Caco-2 (cell line): ENCODE data around the gene CADPS2. TPM values are rescaled to one million over a fixed set of nuclear protein-coding genes. Genes with fewer than 3 reads are reported as not detected.

ENCODE experiments used
- BruUV-seq: library from RNA; stranded (reverse); fragments of 400-500 nt; replicated peaks from 2 replicates; lab custom pipeline; 2021; lab: Mats Ljungman, UMichigan
- CTCF ChIA-PET: fragments of 300-600 bp; sonication (Branson Sonifier 250); formaldehyde crosslinking; loops from one replicate; lab custom pipeline; 2022; ENCODE audit warnings: antibody characterized with exemption; lab: Charles Lee
- POLR2A ChIA-PET: fragments of 300-600 bp; sonication (Branson Sonifier 250); formaldehyde crosslinking; loops from one replicate; lab custom pipeline; 2022; ENCODE audit warnings: antibody characterized with exemption; lab: Charles Lee
- DNase-seq, 2 experiments: peaks; one replicate each; pipeline versions ENCODE4 v3.0.0 to v3.0.0-alpha.2; 2020 to 2022
- H3K27me3 ChIP-seq: replicated peaks from 2 replicates; pipeline ENCODE4 v1.6.0; 2011; ENCODE audit warnings: low read length; ENCODE audit not compliant: control insufficient read depth, insufficient read depth
- H3K36me3 ChIP-seq: 2 replicates; pipeline ENCODE4 v1.5.1; 2011; ENCODE audit warnings: low read length; ENCODE audit not compliant: control insufficient read depth, insufficient read depth
- H3K4me1 ChIP-seq: fragments of 250-450 bp; sonication (Bioruptor Pico); 2 replicates; pipeline ENCODE4 v1.5.1; 2020; ENCODE audit warnings: mild to moderate bottlenecking
- H3K4me3 ChIP-seq: 2 replicates; pipeline ENCODE4 v1.5.1; 2011; ENCODE audit warnings: low read depth, mild to moderate bottlenecking, control low read depth, low read length
- H3K9me3 ChIP-seq: fragments of 250-450 bp; sonication (Bioruptor Pico); 2 replicates; pipeline ENCODE4 v1.5.1; 2020; ENCODE audit warnings: mild to moderate bottlenecking, moderate library complexity
- H3K27ac Mint-ChIP-seq: one replicate; pipeline ENCODE4 v1.8.0; 2022; ENCODE audit warnings: mixed read lengths; ENCODE audit not compliant: unreplicated experiment
- H3K27me3 Mint-ChIP-seq: one replicate; pipeline ENCODE4 v1.8.0; 2022; ENCODE audit warnings: mixed read lengths; ENCODE audit not compliant: insufficient read depth, unreplicated experiment
- H3K36me3 Mint-ChIP-seq: one replicate; pipeline ENCODE4 v1.8.0; 2022; ENCODE audit warnings: mild to moderate bottlenecking, mixed read lengths; ENCODE audit not compliant: insufficient read depth, unreplicated experiment
- H3K4me1 Mint-ChIP-seq: one replicate; pipeline ENCODE4 v1.8.0; 2022; ENCODE audit warnings: low read depth, mixed read lengths; ENCODE audit not compliant: unreplicated experiment
- H3K4me3 Mint-ChIP-seq: one replicate; pipeline ENCODE4 v1.8.0; 2022; ENCODE audit warnings: mild to moderate bottlenecking, moderate library complexity, mixed read lengths; ENCODE audit not compliant: unreplicated experiment
- H3K9me3 Mint-ChIP-seq: one replicate; pipeline ENCODE4 v1.8.0; 2022; ENCODE audit warnings: mixed read lengths; ENCODE audit not compliant: unreplicated experiment
- intact Hi-C: fragments of 100-400 bp; cut with micrococcal nuclease; formaldehyde crosslinking; loops from one replicate; pipeline ENCODE4 v1.10.0; 2022; ENCODE audit not compliant: unreplicated experiment
- total RNA-seq: library from RNA; stranded (reverse); gene quantifications from 2 replicates; pipeline ENCODE4 v1.2.3, GENCODE V29; 2022
- TF ChIP-seq, protein P1 (sequence below), 2 experiments: fragments of 200-600 bp in 1 of 2; IDR thresholded peaks; 1 replicate in 1 of 2; 2 replicates in 1 of 2; pipeline versions ENCODE4 v1.5.1 to v1.8.0; 2011 to 2022; ENCODE audit warnings: antibody characterized with exemption in 1 of 2, control low read depth in 1 of 2, inconsistent platforms in 1 of 2, low read depth in 1 of 2, low read length in 1 of 2, mild to moderate bottlenecking in 1 of 2, moderate library complexity in 1 of 2; ENCODE audit not compliant: insufficient read depth in 1 of 2, severe bottlenecking in 1 of 2, unreplicated experiment in 1 of 2

Gene CADPS2
- total RNA-seq, 1 experiment from 2014 or later, result 2.7 TPM

DNA sequence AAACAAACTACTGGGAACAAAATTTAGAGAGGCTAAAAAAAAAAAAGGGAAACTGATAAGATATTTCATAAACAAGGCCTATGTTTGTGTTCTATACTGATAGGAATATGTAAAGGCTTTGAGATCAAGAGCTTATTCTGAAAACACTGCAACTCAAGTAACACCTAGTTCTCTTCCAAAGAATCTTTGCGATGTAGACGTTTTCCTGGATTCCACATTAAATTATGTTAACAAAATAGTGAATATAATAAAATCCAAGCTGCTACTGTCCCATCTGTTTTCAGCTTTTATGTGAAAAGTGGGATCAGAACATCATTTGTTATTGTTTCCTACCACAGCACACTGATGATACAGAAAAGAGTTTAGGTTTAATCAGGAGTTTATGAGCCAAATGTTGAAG, 130.6 kb downstream of the CADPS2 start:
- Mint-ChIP-seq H3K4me1 (peaks cover 13% of the 10 kb centered on the region), H3K36me3 (no peaks in the 10 kb centered on the region), H3K27me3 (no peaks in the 10 kb centered on the region), H3K9me3 (no peaks in the 10 kb centered on the region), H3K27ac (no peak overlapping the region), H3K4me3 (no peak overlapping the region)
- BruUV-seq, result no TSS peak
- intact Hi-C loops, result no loop called here
- TF ChIP-seq, protein P1, sequence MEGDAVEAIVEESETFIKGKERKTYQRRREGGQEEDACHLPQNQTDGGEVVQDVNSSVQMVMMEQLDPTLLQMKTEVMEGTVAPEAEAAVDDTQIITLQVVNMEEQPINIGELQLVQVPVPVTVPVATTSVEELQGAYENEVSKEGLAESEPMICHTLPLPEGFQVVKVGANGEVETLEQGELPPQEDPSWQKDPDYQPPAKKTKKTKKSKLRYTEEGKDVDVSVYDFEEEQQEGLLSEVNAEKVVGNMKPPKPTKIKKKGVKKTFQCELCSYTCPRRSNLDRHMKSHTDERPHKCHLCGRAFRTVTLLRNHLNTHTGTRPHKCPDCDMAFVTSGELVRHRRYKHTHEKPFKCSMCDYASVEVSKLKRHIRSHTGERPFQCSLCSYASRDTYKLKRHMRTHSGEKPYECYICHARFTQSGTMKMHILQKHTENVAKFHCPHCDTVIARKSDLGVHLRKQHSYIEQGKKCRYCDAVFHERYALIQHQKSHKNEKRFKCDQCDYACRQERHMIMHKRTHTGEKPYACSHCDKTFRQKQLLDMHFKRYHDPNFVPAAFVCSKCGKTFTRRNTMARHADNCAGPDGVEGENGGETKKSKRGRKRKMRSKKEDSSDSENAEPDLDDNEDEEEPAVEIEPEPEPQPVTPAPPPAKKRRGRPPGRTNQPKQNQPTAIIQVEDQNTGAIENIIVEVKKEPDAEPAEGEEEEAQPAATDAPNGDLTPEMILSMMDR (IDR thresholded peaks at IDR 0.05; ENCODE audit: insufficient read depth in 1 of 2, low read depth in 1 of 2, low read length in 1 of 2, severe bottlenecking in 1 of 2, unreplicated experiment in 1 of 2), result no peak
- no peaks in the 10 kb centered on the region for H3K36me3 ChIP-seq
- no peaks in the 10 kb centered on the region for H3K27me3 ChIP-seq
- POLR2A ChIA-PET, result no interaction called here
- CTCF ChIA-PET, result no interaction called here
- H3K9me3 ChIP-seq, result no peaks in the 10 kb centered on the region
- H3K4me3 ChIP-seq, result no peak overlapping the region
- H3K4me1 ChIP-seq, result peaks cover 14% of the 10 kb centered on the region
- no peak for DNase-seq

DNA sequence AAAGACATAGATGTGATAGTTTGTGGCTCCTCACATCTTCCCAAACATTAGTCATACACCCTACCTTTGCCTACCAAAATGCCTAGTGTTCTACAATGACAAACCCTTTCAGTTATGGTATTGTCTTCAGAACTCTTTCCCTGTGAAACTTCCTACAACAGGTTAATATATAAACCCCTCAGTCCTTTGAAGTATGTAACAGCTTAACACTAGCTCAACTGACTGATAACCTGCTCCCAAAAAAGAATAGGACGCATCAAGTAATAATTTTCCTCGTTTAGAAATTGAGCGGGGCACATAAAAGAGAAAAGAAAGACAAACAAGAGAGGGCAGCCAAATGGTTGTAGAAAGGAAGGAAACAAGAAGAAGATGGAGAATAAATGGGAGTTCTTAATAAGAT, 133.7 kb downstream of the CADPS2 start:
- Mint-ChIP-seq H3K9me3 (no peaks in the 10 kb centered on the region), H3K27ac (peak overlapping the region; percentile 2), H3K27me3 (no peaks in the 10 kb centered on the region), H3K4me3 (peak overlapping the region; percentile 23), H3K4me1 (peaks cover 13% of the 10 kb centered on the region), H3K36me3 (no peaks in the 10 kb centered on the region)
- ChIA-PET CTCF (no interaction called here), POLR2A (no interaction called here)
- Histone ChIP-seq H3K27me3 (no peaks in the 10 kb centered on the region), H3K9me3 (no peaks in the 10 kb centered on the region), H3K4me3 (no peak overlapping the region), H3K36me3 (no peaks in the 10 kb centered on the region), H3K4me1 (peaks cover 14% of the 10 kb centered on the region)
- DNase-seq, result peak in 1 of 2 experiments; percentile 28
- intact Hi-C loops, result loop anchor here (2.0 kb wide), 1 partner anchor 74 kb away; no protein-coding TSS in a partner anchor
- TF ChIP-seq, protein P1 (IDR thresholded peaks at IDR 0.05; ENCODE audit: insufficient read depth in 1 of 2, low read depth in 1 of 2, low read length in 1 of 2, severe bottlenecking in 1 of 2, unreplicated experiment in 1 of 2), result no peak
- no TSS peak for BruUV-seq

DNA sequence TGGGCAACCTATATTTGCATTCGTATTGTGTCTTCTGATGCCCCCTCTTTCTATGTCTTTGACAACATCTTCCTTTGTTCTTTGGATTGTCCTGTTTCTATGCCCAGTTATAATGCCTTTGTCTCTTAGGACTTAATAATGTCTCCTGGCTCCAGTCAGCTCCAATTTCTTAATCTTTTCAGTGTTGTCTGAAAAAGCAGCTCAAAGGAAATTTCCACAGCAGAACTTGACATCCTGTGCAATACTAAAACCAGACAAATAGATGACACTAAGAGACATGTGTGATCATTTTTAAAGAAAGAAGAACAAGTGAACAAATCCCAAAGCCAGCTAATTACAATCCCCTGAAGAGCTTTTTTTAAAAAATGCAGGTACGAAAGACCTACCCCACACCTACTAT, 135.9 kb downstream of the CADPS2 start:
- ChIA-PET CTCF (no interaction called here), POLR2A (no interaction called here)
- H3K27me3 Mint-ChIP-seq, result no peaks in the 10 kb centered on the region
- intact Hi-C loops, result no loop called here
- TF ChIP-seq, protein P1 (IDR thresholded peaks at IDR 0.05; ENCODE audit: insufficient read depth in 1 of 2, low read depth in 1 of 2, low read length in 1 of 2, severe bottlenecking in 1 of 2, unreplicated experiment in 1 of 2), result no peak
- Histone ChIP-seq H3K9me3 (no peaks in the 10 kb centered on the region), H3K27me3 (no peaks in the 10 kb centered on the region), H3K4me1 (peaks cover 14% of the 10 kb centered on the region), H3K4me3 (no peak overlapping the region), H3K36me3 (no peaks in the 10 kb centered on the region)
- peaks cover 13% of the 10 kb centered on the region for H3K4me1 Mint-ChIP-seq
- no peak overlapping the region for H3K27ac Mint-ChIP-seq
- H3K36me3 Mint-ChIP-seq, result no peaks in the 10 kb centered on the region
- no peaks in the 10 kb centered on the region for H3K9me3 Mint-ChIP-seq
- no TSS peak for BruUV-seq
- DNase-seq, result no peak
- no peak overlapping the region for H3K4me3 Mint-ChIP-seq
